ENCODE data around the gene TENM3.

Gene TENM3

DNA sequence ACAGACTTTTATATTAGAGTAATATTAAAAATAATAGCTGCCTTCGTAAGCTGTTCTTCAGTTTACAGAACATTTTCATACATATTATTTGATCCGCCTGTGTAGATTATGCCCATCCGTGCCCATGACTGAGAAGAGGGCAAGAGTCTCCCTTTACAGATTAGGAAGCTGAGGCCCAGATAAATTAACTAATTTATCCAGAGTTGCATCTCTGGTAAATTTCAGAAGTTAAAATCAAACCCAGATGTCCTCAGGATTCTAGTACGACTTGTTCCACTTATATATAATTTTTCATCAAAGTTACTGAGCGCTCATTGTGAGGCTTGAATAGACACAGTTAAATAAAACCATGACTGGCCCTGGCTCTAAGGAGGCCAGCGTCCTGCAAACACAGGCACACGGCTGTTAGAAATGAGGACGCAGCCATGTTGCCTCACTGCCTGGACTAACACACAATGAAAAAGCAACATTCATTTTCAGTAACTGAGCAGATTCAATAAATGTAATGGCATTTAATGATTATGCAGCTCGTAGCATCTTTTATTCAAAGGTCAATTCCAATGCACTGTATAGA, 148.0 kb downstream of the TENM3 start:
- TF ChIP-seq, protein P1, sequence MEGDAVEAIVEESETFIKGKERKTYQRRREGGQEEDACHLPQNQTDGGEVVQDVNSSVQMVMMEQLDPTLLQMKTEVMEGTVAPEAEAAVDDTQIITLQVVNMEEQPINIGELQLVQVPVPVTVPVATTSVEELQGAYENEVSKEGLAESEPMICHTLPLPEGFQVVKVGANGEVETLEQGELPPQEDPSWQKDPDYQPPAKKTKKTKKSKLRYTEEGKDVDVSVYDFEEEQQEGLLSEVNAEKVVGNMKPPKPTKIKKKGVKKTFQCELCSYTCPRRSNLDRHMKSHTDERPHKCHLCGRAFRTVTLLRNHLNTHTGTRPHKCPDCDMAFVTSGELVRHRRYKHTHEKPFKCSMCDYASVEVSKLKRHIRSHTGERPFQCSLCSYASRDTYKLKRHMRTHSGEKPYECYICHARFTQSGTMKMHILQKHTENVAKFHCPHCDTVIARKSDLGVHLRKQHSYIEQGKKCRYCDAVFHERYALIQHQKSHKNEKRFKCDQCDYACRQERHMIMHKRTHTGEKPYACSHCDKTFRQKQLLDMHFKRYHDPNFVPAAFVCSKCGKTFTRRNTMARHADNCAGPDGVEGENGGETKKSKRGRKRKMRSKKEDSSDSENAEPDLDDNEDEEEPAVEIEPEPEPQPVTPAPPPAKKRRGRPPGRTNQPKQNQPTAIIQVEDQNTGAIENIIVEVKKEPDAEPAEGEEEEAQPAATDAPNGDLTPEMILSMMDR (conservative IDR thresholded peaks at IDR 0.05; ENCODE audit: low read depth), result no peak
- DNase-seq (ENCODE audit: low spot score), result no peak
- ChIA-PET CTCF (no interaction called here), POLR2A (ENCODE audit: low non-redundant PET) (no interaction called here)
- H3K27ac ChIP-seq, result no peak overlapping the region

DNA sequence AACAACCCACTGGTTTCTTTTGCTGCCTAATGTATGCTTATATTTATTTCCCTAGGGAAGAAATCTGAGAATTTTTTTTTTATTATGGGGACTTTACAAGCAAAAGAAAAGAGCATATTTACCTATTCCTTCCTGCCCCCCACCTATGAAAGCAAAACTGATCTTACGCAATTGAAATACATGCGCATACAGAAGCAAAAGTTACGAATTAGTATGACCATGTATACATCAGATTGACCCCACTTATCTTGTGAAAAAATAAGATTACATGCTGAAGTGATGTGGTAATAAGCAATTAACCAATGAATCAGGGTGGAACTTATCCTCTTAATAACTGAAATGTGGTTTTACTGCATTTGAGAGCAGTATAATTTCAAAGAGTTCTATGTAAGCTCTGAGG, 151.0 kb downstream of the TENM3 start:
- CTCF ChIA-PET, result interaction anchor here (0.6 kb wide), 1 partner anchor 835 kb away, joined by 3 read pairs; no protein-coding TSS in a partner anchor
- no peak overlapping the region for H3K27ac ChIP-seq
- TF ChIP-seq, protein P1 (conservative IDR thresholded peaks at IDR 0.05; ENCODE audit: low read depth), result no peak
- no peak for DNase-seq (ENCODE audit: low spot score)
- POLR2A ChIA-PET (ENCODE audit: low non-redundant PET), result no interaction called here

DNA sequence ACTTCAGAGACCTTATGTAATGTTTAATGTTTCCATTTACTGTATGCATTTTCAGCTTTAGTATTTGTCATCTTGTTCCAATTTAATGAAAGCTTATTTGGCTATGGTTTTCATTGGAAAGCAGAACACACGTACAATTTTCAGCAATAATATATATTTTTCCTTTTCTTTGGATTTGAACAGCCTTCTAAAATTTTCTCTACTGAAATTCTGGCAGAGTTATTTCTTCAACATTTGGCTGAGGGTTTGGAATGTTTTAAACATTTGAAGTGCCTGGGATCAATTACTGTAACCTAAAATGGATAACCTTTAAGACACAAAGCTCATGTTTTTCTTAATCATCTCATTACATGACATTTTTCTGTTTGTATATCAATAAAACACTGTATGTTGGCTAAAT, 156.9 kb downstream of the TENM3 start:
- DNase-seq (ENCODE audit: low spot score), result no peak
- ChIA-PET POLR2A (ENCODE audit: low non-redundant PET) (no interaction called here), CTCF (interaction anchor here (0.6 kb wide), 2 partner anchors 468 to 1488 kb away, joined by 3 read pairs; no protein-coding TSS in a partner anchor)
- no peak overlapping the region for H3K27ac ChIP-seq
- TF ChIP-seq, protein P1 (conservative IDR thresholded peaks at IDR 0.05; ENCODE audit: low read depth), result no peak

DNA sequence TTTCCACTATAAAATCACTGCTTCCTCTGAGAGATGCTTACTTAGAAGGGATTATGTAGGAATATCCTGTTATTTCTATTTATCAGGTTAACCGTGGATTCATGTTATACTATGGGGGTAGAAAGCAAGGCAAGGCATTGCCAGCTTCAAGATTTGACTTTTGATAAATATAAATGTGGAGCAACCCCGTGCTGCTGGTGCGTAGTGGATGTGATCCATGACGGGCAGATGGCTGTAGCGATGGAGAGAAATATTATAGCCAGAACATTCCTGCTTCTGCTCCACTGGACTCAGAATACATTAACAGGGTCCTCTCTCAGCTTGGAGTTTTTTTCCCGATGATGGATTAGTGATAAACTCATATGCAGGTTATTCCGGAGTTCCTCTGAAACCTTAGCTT, 157.6 kb downstream of the TENM3 start:
- TF ChIP-seq, protein P1 (conservative IDR thresholded peaks at IDR 0.05; ENCODE audit: low read depth), result no peak
- CTCF ChIA-PET, result interaction anchor here (0.6 kb wide), 1 partner anchor 1489 kb away, joined by 3 read pairs; no protein-coding TSS in a partner anchor
- DNase-seq (ENCODE audit: low spot score), result no peak
- H3K27ac ChIP-seq, result no peak overlapping the region
- POLR2A ChIA-PET (ENCODE audit: low non-redundant PET), result no interaction called here

DNA sequence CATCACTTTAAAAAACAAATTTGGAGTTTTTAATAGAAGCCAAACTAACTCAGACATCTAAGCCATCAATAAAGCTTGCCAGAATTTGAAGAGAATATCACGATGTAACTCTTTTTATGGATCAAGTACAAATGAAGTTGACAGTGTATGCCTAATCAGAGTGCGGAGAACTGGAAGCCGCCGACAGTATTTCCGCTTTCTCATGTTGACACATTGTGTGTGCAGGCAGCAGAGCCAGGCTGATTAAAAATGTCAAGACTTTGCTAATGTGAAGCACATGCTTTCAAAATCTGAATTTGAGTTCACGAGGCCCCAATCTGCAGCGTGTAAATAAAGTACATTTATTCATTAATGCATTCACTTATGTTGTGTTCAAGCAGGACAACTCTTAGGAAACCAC, 161.2 kb downstream of the TENM3 start:
- ChIA-PET CTCF (interaction anchor here (1.1 kb wide), 1 partner anchor 11 kb away, joined by 3 read pairs; no protein-coding TSS in a partner anchor), POLR2A (ENCODE audit: low non-redundant PET) (no interaction called here)
- DNase-seq (ENCODE audit: low spot score), result no peak
- TF ChIP-seq, protein P1 (conservative IDR thresholded peaks at IDR 0.05; ENCODE audit: low read depth), result no peak
- H3K27ac ChIP-seq, result no peak overlapping the region

DNA sequence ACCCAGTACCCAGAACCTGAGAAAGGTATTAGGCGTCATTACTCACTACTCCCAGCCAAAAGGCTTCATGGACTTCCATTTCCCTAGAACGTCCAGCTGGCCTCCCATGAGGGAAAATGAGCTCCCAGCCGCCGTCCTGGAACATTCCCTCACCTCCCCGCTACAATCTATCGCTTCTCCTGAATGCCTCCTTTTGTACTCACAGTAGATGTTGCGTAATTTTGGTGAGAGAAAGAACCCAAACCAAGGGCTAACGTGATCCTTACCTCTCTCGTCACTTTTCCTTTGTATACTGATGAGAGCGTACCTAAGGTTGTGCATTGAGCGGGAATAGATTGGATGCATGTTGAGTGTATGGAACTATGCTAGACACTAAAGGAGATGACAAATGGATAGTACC, 161.9 kb downstream of the TENM3 start:
- CTCF ChIA-PET, result interaction anchor here (0.6 kb wide), 1 partner anchor 309 kb away, joined by 3 read pairs; no protein-coding TSS in a partner anchor

More for the DNA sequence above, 161.9 kb downstream of the TENM3 start:
- TF ChIP-seq, protein P1 (conservative IDR thresholded peaks at IDR 0.05; ENCODE audit: low read depth), result no peak
- DNase-seq (ENCODE audit: low spot score), result no peak
- no peak overlapping the region for H3K27ac ChIP-seq
- POLR2A ChIA-PET (ENCODE audit: low non-redundant PET), result no interaction called here

Data from RWPE1 (cell line).